Suprapubic skin (tissue), 4 donors: ENCODE results near the gene CHTF18. TPM values are rescaled to one million over a fixed set of nuclear protein-coding genes. Genes with fewer than 3 reads are reported as not detected.

Experiments used
- DNase-seq, 2 donors: peaks; one replicate each; pipeline ENCODE4 v3.0.0-alpha.2; 2019; ENCODE audit warnings: low spot score in 2 of 2
- H3K27ac ChIP-seq: fragments of 200-600 bp; sonication (generic); one replicate; pipeline ENCODE4 v1.5.1; 2019
- H3K27me3 ChIP-seq: fragments of 200-600 bp; sonication (generic); one replicate; pipeline ENCODE4 v1.5.1; 2019
- H3K36me3 ChIP-seq: fragments of 200-600 bp; sonication (generic); one replicate; pipeline ENCODE4 v1.5.1; 2019
- H3K4me1 ChIP-seq: fragments of 200-600 bp; sonication (generic); one replicate; pipeline ENCODE4 v1.5.1; 2019
- H3K4me3 ChIP-seq: fragments of 200-600 bp; sonication (generic); one replicate; pipeline ENCODE4 v1.5.1; 2019; ENCODE audit warnings: mild to moderate bottlenecking
- H3K9me3 ChIP-seq: fragments of 200-600 bp; sonication (generic); one replicate; pipeline ENCODE4 v1.5.1; 2019
- EP300 ChIP-seq: sonication (generic); formaldehyde crosslinking; IDR thresholded peaks from one replicate; pipeline ENCODE4 v1.6.1; 2017; ENCODE audit warnings: antibody characterized with exemption
- POLR2A ChIP-seq, 2 donors: fragments of 450-650 bp; IDR thresholded peaks; one replicate each; pipeline ENCODE4 v1.6.1; 2017; ENCODE audit warnings: antibody characterized with exemption in 2 of 2, mild to moderate bottlenecking in 2 of 2, moderate library complexity in 2 of 2
- POLR2AphosphoS5 ChIP-seq, 3 donors: sonication (generic); formaldehyde crosslinking; IDR thresholded peaks; one replicate each; pipeline ENCODE4 v1.6.1; 2017; ENCODE audit warnings: antibody characterized with exemption in 3 of 3
- WGBS: methylation state at CpG from one replicate; pipeline ENCODE4 v1.1.5; 2018; 5-methylcytosine and 5-hydroxymethylcytosine counted together
- total RNA-seq, 4 donors: library from RNA; depleted of rRNA; stranded (reverse); fragments of >200 nt; gene quantifications; one replicate each; pipeline ENCODE4 v1.1.0, GENCODE V29; 2016
- TF ChIP-seq, protein P1 (sequence below), 2 donors: fragments of 200-600 bp in 1 of 2; fragments of 450-650 bp in 1 of 2; sonication (generic) in 1 of 2; IDR thresholded peaks; one replicate each; pipeline ENCODE4 v1.5.1; 2016 to 2019; ENCODE audit warnings: antibody characterized with exemption in 2 of 2, mild to moderate bottlenecking in 1 of 2, moderate library complexity in 1 of 2

CHTF18 gene
- total RNA-seq, 4 donors from 2014 or later, result 12.6 to 22.3 (median 17.3) TPM

DNA sequence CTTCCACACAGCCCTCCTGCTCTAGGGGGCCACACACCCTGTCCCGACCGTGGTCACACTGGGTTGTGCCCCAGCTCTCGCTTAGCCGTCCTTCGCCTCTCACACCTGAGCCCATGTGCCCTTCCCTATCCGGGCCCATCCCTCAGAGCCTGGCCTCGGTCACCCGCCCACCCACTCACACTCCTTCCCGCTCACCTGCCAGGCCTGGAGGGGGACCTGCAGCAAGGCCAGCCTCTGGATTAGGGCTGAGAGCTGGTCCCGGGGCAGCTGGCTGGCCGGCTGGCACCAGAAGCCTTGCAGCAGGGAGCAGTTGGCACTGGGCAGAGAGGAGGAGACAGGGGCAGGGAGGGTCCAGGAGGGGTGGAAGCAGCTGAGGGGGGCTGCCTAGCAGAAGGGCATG, 10.0 kb upstream of the CHTF18 start:
- WGBS, result 76% methylated on average over 11 of the region's 11 CpGs
- peaks cover 77% of the 10 kb centered on the region for H3K27me3 ChIP-seq
- H3K9me3 ChIP-seq, result no peaks in the 10 kb centered on the region
- peaks cover 15% of the 10 kb centered on the region for H3K4me1 ChIP-seq
- no peak overlapping the region for H3K27ac ChIP-seq
- H3K36me3 ChIP-seq, result no peaks in the 10 kb centered on the region
- no peak for DNase-seq
- TF ChIP-seq POLR2A (IDR thresholded peaks at IDR 0.05) (no peak), POLR2AphosphoS5 (IDR thresholded peaks at IDR 0.05) (no peak), EP300 (no peak)
- TF ChIP-seq, protein P1, sequence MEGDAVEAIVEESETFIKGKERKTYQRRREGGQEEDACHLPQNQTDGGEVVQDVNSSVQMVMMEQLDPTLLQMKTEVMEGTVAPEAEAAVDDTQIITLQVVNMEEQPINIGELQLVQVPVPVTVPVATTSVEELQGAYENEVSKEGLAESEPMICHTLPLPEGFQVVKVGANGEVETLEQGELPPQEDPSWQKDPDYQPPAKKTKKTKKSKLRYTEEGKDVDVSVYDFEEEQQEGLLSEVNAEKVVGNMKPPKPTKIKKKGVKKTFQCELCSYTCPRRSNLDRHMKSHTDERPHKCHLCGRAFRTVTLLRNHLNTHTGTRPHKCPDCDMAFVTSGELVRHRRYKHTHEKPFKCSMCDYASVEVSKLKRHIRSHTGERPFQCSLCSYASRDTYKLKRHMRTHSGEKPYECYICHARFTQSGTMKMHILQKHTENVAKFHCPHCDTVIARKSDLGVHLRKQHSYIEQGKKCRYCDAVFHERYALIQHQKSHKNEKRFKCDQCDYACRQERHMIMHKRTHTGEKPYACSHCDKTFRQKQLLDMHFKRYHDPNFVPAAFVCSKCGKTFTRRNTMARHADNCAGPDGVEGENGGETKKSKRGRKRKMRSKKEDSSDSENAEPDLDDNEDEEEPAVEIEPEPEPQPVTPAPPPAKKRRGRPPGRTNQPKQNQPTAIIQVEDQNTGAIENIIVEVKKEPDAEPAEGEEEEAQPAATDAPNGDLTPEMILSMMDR (IDR thresholded peaks at IDR 0.05), result no peak
- no peak overlapping the region for H3K4me3 ChIP-seq

DNA sequence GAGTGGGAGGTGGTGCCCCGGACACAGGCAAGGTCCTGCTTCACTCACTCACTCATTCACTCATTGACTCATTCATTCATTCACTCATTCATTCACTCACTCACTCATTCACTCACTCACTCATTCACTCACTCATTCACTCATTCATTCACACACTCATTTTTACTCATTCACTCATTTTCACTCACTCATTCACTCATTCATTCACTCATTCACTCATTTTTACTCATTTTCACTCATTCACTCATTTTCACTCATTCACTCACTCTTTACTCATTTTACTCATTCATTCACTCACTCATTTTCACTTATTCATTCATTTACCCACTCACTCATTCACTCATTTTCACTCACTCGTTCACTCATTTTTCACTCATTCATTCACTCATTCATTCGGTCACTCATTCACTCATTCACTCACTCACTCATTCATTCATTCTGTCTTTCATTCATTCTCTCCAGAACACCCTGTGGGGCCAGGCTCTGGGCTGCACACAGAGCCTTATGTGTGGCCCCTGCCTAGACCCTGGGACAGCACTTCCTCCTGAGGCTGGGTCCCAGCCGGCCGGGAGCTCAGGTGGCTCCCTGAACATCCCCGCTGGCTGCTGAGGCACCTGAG, 9.4 kb upstream of the CHTF18 start:
- Histone ChIP-seq H3K36me3 (no peaks in the 10 kb centered on the region), H3K9me3 (no peaks in the 10 kb centered on the region), H3K27me3 (peaks cover 77% of the 10 kb centered on the region), H3K4me1 (peaks cover 21% of the 10 kb centered on the region), H3K27ac (no peak overlapping the region), H3K4me3 (no peak overlapping the region)
- no peak for DNase-seq
- 82% methylated on average over 5 of the region's 6 CpGs for WGBS
- no peak for TF ChIP-seq EP300

DNA sequence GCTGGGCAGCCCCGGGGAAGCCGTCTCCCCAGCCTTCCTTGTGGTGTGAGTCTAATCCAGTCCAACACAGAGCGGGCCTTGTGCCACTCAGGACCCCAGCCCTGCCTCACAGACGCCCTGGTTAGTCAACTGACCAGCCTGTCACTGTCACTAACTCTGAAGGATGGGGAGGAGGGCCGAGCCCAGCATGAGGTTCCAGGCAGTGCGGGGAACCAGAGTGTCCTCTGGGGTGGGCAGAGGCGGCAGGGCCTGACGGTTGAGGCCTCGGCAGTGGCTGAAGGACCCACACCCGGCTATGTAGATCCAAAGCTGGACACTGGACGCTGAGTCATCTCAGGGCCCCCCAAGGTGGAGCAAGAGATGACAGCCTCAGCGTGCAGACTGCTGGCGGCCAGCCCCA, 8.9 kb upstream of the CHTF18 start:
- Histone ChIP-seq H3K27me3 (peaks cover 72% of the 10 kb centered on the region), H3K9me3 (no peaks in the 10 kb centered on the region)
- TF ChIP-seq, protein P1 (IDR thresholded peaks at IDR 0.05), result no peak
- TF ChIP-seq EP300 (no peak), POLR2A (IDR thresholded peaks at IDR 0.05) (no peak), POLR2AphosphoS5 (IDR thresholded peaks at IDR 0.05) (no peak)

DNA sequence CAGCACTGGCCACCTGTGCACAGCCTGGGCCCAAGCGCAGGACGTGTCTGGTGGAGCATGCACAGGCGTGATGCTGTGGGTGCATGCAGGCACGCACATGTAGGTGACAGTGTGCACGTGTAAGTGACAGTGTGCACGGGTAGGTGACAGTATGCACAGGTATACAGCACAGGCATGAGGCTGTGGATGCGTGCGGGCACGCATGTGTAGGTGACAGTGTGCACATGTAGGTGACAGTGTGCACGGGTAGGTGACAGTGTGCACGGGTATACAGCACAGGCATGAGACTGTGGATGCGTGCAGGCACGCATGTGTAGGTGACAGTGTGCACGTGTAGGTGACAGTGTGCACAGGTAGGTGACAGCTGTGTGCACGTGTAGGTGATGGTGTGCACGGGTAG, 8.1 kb upstream of the CHTF18 start:
- H3K4me1 ChIP-seq, result peaks cover 23% of the 10 kb centered on the region
- 87% methylated on average over 16 of the region's 16 CpGs for WGBS
- H3K36me3 ChIP-seq, result no peaks in the 10 kb centered on the region
- no peak for TF ChIP-seq POLR2AphosphoS5 (IDR thresholded peaks at IDR 0.05)
- no peak for TF ChIP-seq POLR2A (IDR thresholded peaks at IDR 0.05)
- TF ChIP-seq, protein P1 (IDR thresholded peaks at IDR 0.05), result no peak
- TF ChIP-seq EP300, result no peak
- no peaks in the 10 kb centered on the region for H3K9me3 ChIP-seq
- DNase-seq, result no peak
- H3K27me3 ChIP-seq, result peaks cover 65% of the 10 kb centered on the region
- no peak overlapping the region for H3K4me3 ChIP-seq
- no peak overlapping the region for H3K27ac ChIP-seq

More for the DNA sequence above, 8.9 kb upstream of the CHTF18 start:
- DNase-seq, result no peak
- H3K36me3 ChIP-seq, result no peaks in the 10 kb centered on the region
- H3K4me3 ChIP-seq, result no peak overlapping the region
- WGBS, result 95% methylated on average over 4 of the region's 13 CpGs
- no peak overlapping the region for H3K27ac ChIP-seq
- H3K4me1 ChIP-seq, result peaks cover 22% of the 10 kb centered on the region

DNA sequence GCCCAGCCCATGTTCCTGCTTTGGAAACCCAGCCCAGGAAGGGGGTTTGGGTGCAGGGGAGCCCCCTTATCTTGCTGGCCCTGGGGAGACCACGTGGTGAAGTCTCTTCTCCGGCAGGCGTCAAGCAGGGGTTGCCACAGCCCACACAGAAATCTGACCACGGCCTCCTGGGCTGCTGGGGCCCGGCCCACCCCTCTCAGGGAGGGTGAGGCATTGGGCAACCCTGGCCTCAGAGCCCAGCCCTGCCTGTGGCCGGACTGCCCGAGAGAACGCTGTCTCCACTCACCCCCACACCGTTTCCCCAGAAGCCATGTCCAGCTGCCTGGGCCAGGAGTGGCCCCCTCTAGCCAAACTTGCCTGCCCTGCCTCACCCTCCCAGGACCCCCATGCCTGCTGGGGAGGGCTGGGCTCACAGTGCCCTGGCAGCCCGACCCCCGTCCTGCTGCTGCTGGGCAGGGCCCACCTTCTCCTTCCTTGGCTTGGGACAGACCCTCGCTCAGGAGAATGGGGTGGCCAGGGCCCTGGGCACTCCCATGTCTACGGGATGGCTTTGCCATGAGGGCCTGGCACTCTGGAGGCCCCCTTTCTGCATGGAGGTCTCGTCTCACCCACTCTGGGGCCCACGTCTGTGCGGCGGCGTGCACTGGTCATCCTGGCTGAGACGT, 6.9 kb upstream of the CHTF18 start:
- no peaks in the 10 kb centered on the region for H3K9me3 ChIP-seq
- peaks cover 24% of the 10 kb centered on the region for H3K4me1 ChIP-seq
- no CpG with 5 or more reads among the region's 19 CpGs for WGBS
- DNase-seq, result no peak
- H3K27me3 ChIP-seq, result peaks cover 56% of the 10 kb centered on the region
- TF ChIP-seq POLR2A (IDR thresholded peaks at IDR 0.05) (no peak), POLR2AphosphoS5 (IDR thresholded peaks at IDR 0.05) (no peak), EP300 (no peak)
- TF ChIP-seq, protein P1 (IDR thresholded peaks at IDR 0.05), result no peak
- peaks cover 10% of the 10 kb centered on the region for H3K36me3 ChIP-seq
- no peak overlapping the region for H3K27ac ChIP-seq
- H3K4me3 ChIP-seq, result no peak overlapping the region
